HG03432 (cell line): ENCODE data around the gene JMJD6.
"Not testable (repeated sequence)": the region's sequence is repeated elsewhere in the genome, so short reads cannot be mapped to it uniquely, and the experiment has no call there.

ENCODE experiments used
- ATAC-seq: cut with Tn5 transposase; IDR thresholded peaks from one replicate; pipeline ENCODE4 v1.9.1; 2021; ENCODE audit warnings: mild to moderate bottlenecking, moderate library complexity; ENCODE audit not compliant: unreplicated experiment

JMJD6 gene

GRCh38 chr17:76737082-76737675 lies 10.8 kb upstream of the JMJD6 start, which contains the start of gene SRSF2:
Gene SRSF2 (minus strand): TSS chr17:76737331. CDS start chr17:76737160, 171 bp downstream.
- ATAC-seq: peak; percentile 73

- peak; percentile 15 for ATAC-seq
These were observed 10.1 kb upstream of the JMJD6 start for GRCh38 chr17:76736349-76737081.

- ATAC-seq: no peak
These were observed 9.4 kb upstream of the JMJD6 start for GRCh38 chr17:76735586-76736348.

- ATAC-seq: no peak
These were observed 8.6 kb upstream of the JMJD6 start for GRCh38 chr17:76735006-76735405.

GRCh38 chr17:76734080-76734840 lies 7.9 kb upstream of the JMJD6 start:
- no peak for ATAC-seq

- ATAC-seq: no peak
These were observed 7.2 kb upstream of the JMJD6 start for GRCh38 chr17:76733618-76733957.

- ATAC-seq: no peak
These were observed 6.6 kb upstream of the JMJD6 start for GRCh38 chr17:76732734-76733617.

GRCh38 chr17:76731800-76732733 lies 5.7 kb upstream of the JMJD6 start:
- not testable (repeated sequence) for ATAC-seq

- ATAC-seq: no peak
These were observed 1.5 kb upstream of the JMJD6 start for GRCh38 chr17:76727745-76728456.

- ATAC-seq: peak; percentile 58
These were observed 641 bp upstream of the JMJD6 start, which contains the start of gene METTL23 for GRCh38 chr17:76726776-76727718. Gene METTL23 (plus strand): TSS chr17:76726839. CDS start chr17:76729711, 2,872 bp downstream.

- ATAC-seq: peak; percentile 22
These were observed 701 bp downstream of the JMJD6 start for GRCh38 chr17:76725580-76726230.

- ATAC-seq: no peak
These were observed 2.6 kb downstream of the JMJD6 start for GRCh38 chr17:76723812-76724211.

- not testable (repeated sequence) for ATAC-seq
These were observed 3.4 kb downstream of the JMJD6 start for GRCh38 chr17:76722977-76723376.

GRCh38 chr17:76722279-76722678 lies 4.1 kb downstream of the JMJD6 start:
- ATAC-seq: no peak

- ATAC-seq: no peak
These were observed 4.9 kb downstream of the JMJD6 start for GRCh38 chr17:76721463-76721862.

- ATAC-seq: no peak
These were observed 5.5 kb downstream of the JMJD6 start for GRCh38 chr17:76720941-76721340.

GRCh38 chr17:76720211-76720610 lies 6.2 kb downstream of the JMJD6 start:
- no peak for ATAC-seq
